Lung microvascular endothelial cell (primary cell): ENCODE measurements around the gene OR4D2. TPM values are rescaled to one million over a fixed set of nuclear protein-coding genes. Genes with fewer than 3 reads are reported as not detected.
A peak's percentile ranks its signal among the peaks of the same experiment; 100 is the strongest.
"Not testable (repeated sequence)": the region's sequence is repeated elsewhere in the genome, so short reads cannot be mapped to it uniquely, and the experiment has no call there.

ENCODE experiments used
- DNase-seq, 2 donors: peaks; one replicate each; pipeline versions ENCODE4 v3.0.0 to v3.0.0-alpha.2; 2010; ENCODE audit warnings: low read depth in 2 of 2
- total RNA-seq: library from RNA; depleted of rRNA; stranded (reverse); fragments of >200 nt; gene quantifications from 2 replicates; pipeline ENCODE4 v1.2.1, GENCODE V29; 2014

OR4D2 gene
- total RNA-seq: not detected in 2 replicates

- DNase-seq: no peak
Observed at GRCh38 chr17:58166682-58167081, at the start of gene OR4D2. Gene OR4D2 (plus strand): TSS chr17:58166982. CDS start chr17:58169656, 2,674 bp downstream.

DNA sequence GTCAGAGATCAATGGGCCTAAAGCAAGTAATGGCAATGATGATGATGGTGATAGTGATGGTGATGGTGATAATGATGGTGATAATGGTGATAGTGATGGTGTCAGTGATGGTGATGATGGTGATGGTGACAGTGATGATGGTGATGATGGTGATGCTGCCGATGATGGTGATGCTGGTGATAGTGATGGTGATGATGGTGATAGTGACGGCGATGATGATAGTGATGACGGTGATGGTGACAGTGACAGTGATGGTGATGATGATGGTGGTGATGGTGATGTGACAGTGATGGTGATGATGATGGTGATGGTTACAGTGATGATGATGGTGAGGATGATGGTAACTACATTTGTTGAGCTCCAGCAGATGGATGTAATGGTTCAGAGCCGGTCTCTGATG, 49.4 kb upstream of the OR4D2 start:
- DNase-seq: no peak

- DNase-seq: no peak
Observed at GRCh38 chr17:58119491-58119890, 47.3 kb upstream of the OR4D2 start.

DNA sequence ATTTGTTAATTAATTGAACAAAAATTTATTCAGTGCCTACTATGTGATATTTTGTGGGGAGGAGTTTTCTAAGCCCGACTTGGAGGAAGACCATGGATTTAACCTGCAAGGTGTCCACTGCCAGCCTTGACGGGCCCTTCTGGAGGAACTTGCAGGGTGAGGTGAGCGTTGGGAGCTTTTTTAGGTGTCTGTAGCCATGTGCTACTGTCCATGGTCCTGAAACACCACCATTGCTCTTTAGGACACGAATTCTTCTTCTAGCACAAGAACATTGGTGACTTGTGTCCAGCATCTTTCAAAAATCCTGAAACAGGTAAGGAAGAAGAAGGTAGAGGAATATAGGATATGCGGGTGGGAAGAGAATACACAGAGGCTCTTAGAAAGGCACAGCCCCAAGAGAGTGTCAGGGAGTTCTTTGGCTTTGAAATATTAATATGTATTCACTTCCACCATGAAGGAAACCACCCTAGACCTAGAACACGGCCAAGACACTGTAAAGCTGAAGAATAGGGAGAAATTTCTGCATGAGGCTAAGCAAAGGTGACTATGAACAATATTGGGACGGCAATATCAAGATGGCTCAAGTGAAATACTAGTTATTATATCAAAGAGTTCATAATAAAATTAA, 46.5 kb upstream of the OR4D2 start:
- DNase-seq: peak; percentile 69 to 75

DNA sequence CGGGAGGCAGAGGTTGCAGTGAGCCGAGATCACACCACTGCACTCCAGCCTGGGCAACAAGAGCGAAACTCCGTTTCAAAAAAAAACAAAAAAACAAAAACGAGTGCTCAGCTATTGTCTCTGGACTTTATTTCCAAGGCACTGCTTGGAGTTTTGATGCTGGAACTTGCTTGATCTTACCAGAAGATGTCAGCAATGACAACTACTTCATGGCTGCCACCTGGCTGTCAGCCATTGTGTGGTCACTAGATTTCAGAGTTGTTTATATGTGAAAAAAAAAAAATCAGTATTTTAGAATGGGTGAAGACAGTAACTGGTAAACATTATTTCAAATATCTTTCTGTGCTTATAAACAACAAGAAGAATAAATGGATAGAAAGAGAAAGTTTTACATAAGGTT, 44.9 kb upstream of the OR4D2 start:
- DNase-seq: peak; percentile 16 to 19

GRCh38 chr17:58127846-58128245, 38.9 kb upstream of the OR4D2 start:
- DNase-seq: no peak

DNA sequence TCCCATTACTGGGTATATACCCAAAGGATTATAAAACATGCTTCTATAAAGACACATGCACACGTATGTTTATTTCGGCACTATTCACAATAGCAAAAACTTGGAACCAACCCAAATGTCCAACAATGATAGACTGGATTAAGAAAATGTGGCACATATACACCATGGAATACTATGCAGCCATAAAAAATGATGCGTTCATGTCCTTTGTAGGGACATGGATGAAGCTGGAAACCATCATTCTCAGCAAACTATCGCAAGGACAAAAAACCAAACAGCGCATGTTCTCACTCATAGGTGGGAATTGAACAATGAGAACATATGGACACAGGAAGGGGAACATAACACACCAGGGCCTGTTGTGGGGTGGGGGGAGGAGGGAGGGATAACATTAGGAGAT, 34.1 kb upstream of the OR4D2 start:
- not testable (repeated sequence) for DNase-seq

- peak; percentile 5 to 24 for DNase-seq
Observed at GRCh38 chr17:58136669-58137279, 30.0 kb upstream of the OR4D2 start.

DNA sequence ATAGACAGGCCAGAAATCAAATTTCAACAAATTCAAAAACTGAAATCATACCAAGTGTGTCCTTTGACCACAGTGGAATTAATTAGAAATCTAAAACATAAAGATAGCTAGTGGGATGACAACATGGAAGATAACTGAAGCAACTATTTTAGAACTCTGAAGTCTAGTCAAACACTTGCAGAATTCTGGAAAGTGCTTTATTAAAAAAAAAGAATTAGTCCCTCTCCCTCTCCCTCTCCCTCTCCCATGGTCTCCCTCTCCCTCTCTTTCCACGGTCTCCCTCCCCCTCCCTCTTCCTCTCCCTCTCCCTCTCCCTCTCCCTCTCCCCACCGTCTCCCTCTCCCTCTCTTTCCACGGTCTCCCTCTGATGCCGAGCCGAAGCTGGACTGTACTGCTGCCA, 25.3 kb upstream of the OR4D2 start:
- DNase-seq: no peak

GRCh38 chr17:58143335-58143734, 23.4 kb upstream of the OR4D2 start:
- not testable (repeated sequence) for DNase-seq

DNA sequence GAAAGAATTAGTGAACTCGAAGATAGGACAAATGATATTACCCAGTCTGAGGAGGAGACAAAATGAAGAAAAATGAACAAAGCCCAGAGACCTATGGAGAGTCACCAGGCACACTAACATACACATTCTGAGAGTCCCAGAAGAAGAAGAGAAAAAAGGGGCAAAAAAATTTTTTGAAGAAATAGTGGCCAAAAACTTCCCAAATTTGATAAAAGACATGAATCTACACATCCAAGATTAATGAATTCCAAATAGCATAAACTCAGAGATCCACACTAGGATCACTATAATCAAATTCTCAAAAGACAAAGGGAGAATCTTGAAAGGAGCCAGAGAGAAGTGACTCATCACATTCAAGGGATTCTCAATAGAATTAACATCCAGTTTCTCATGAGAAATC, 22.0 kb upstream of the OR4D2 start:
- no peak for DNase-seq

DNA sequence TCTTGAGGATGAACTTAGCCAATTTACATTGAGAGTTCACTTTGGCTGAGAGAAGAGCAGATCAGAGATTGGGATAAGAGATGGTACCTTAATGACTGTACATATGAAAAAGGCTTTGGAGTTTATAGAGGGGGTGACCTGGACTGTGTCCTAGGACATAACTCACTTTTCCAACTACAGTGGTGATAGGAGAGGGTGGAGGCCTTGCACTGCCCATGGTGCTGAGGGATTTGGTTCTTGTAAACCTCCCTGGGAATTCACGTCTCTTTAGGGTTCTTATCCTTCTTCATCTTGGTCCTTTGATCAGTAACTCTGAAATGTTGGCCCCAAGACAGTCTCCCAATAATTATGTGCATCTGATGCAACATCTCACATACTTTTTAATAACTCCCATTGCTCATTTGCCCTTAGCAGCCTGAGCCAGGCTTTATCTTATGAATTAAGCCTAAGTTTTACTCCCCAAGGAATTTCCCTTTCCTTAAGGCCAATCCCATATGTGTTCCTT, 18.8 kb upstream of the OR4D2 start, which contains the start of gene OR4D1:
TSS of gene OR4D1 (plus strand) at position 455 of the 505 bp plus-strand sequence. CDS start 6,770 bp downstream, outside the sequence.
- no peak for DNase-seq

GRCh38 chr17:58148609-58149008, 18.2 kb upstream of the OR4D2 start:
- DNase-seq: no peak

DNA sequence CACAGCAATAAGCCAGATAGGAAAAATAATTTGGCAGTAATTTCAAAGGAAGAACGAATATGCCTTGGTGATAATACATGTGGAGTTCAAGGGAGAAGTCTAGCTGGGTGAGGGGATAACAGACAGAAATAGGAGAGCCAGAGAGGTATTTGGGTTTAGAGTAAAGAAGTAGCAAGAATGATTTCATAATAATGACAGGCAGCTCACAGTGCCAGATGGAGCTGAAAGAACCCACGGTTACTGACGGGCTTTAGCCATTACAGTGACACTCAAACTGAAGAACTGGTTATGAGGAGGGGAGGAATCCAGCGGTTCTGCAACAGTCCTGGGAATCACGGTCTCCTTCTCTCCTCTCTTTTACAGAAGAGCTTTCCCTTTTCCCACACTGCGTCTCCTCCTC, 16.4 kb upstream of the OR4D2 start:
- no peak for DNase-seq

DNA sequence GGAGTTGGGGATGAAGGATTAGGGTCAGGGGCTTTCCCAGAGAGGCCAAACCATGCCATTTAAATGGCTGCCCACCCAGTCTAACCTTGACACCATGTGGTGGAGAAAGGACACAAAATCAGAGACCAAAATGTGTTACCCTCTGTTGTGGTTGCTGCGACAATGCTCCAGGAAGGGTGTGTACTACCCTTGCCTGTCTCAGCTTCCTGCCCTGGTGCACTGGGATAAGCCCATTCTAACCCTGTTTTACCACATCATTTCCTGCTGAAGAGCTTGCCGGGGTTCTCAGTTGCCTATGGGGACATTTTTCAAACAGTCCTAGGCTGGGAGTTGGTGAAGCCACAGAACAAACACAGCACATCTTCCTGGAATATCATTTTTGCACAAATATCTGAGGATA, 13.7 kb upstream of the OR4D2 start:
- DNase-seq: peak; percentile 5 to 12

GRCh38 chr17:58153671-58154070, 13.1 kb upstream of the OR4D2 start:
- DNase-seq: no peak

- no peak for DNase-seq
Observed at GRCh38 chr17:58156839-58157803, 9.7 kb upstream of the OR4D2 start.

DNA sequence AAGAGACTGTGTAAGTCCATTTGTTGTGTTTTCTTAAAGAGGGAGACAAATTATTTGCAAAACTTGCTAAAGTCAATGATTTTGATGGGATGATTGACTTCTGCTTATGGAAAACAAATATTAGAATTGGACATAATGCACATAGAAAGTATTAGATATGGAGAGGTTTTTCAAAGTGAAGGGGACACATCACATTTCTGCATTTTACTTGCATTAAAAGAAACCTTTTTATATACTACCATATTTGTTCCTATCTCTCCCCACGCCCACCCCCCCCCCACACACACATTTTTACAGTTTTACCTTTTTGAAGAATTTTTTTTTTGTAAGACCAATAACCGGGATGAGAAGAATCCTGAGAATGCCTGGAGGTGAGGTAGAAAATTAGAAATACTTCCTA, 8.6 kb upstream of the OR4D2 start:
- DNase-seq: no peak

DNA sequence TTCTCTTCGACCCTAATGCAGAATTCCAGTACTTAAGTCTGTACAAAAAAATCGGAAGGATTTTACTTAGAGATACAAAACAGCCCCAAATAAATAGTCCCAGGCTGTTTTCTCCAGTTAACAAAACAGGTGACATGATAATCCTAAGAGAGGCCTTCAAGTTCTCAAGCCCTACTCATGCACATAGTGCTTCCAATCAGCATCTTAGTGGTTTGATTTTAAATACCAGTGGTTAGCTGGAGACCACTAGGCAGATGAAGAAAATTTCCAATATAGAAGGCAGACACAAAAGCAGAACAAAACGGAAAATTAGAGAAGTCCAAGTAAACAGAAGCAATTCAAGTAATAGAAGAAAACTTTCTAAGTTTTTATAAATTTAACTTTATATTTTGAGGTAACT, 5.2 kb upstream of the OR4D2 start:
- DNase-seq: no peak

- no peak for DNase-seq
Observed at GRCh38 chr17:58165981-58166380, 801 bp upstream of the OR4D2 start.

DNA sequence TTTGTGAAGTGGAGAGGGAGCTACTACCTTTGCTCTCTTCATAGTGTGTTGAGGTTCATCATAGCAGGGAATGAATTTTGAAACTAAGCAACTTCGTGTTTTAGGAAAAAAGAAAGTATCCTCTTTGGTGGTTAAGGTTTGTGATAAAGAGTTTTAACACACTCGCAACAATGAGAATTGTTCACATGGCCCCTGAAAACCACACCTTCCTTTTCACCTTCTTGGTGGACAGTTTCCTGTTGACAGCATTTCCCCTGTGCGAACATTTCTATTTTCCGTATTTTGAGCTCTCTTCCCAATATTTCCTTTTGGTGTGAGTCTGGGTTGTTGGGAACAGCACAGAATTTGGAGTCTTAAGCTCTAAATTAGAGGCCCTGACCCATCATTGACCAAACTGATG, 3.8 kb downstream of the OR4D2 start:
- DNase-seq: no peak
